ENCODE measurements around the gene PRPSAP1. TPM values are rescaled to one million over a fixed set of nuclear protein-coding genes. Genes with fewer than 3 reads are reported as not detected.
"Not testable (repeated sequence)": the region's sequence is repeated elsewhere in the genome, so short reads cannot be mapped to it uniquely, and the experiment has no call there.

Gene PRPSAP1
- total RNA-seq, 6 donors from 2014 or later: 37.3 to 172 (median 59.2) TPM

- no peak overlapping the region for H3K4me3 ChIP-seq
- H3K4me1 ChIP-seq: peaks cover 9 to 20% (median 17%) of the 10 kb centered on the region in 4 donors
- no peaks in the 10 kb centered on the region for H3K27me3 ChIP-seq
- WGBS, 2 donors: 71 to 81% methylated on average over 2 of the region's 2 CpGs
- TF ChIP-seq EP300 (IDR thresholded peaks at IDR 0.05) (no peak), CTCF (IDR thresholded peaks at IDR 0.05) (no peak), POLR2AphosphoS5 (IDR thresholded peaks at IDR 0.05) (no peak), POLR2A (IDR thresholded peaks at IDR 0.05) (no peak)
- H3K27ac ChIP-seq: no peak overlapping the region
- H3K9me3 ChIP-seq: no peaks in the 10 kb centered on the region
- ATAC-seq (ENCODE audit: low FRiP score in 2 of 2): no peak
- no peaks in the 10 kb centered on the region for H3K36me3 ChIP-seq
- no peak for DNase-seq
Observed at GRCh38 chr17:76360461-76360860, 6.7 kb upstream of the PRPSAP1 start.

GRCh38 chr17:76359776-76360175 lies 6.1 kb upstream of the PRPSAP1 start:
- not testable (repeated sequence) for H3K36me3 ChIP-seq; H3K27ac ChIP-seq; H3K4me3 ChIP-seq; H3K27me3 ChIP-seq; DNase-seq; H3K9me3 ChIP-seq; ATAC-seq (ENCODE audit: low FRiP score in 2 of 2)
- WGBS, 2 donors: 91 to 93% methylated on average over 6 of the region's 6 CpGs
- peaks cover 9 to 21% (median 18%) of the 10 kb centered on the region in 4 donors for H3K4me1 ChIP-seq

GRCh38 chr17:76359375-76359774 lies 5.7 kb upstream of the PRPSAP1 start:
- TF ChIP-seq POLR2A (IDR thresholded peaks at IDR 0.05) (no peak), EP300 (IDR thresholded peaks at IDR 0.05) (no peak), CTCF (IDR thresholded peaks at IDR 0.05) (no peak), POLR2AphosphoS5 (IDR thresholded peaks at IDR 0.05) (no peak)
- no peak for ATAC-seq (ENCODE audit: low FRiP score in 2 of 2)
- H3K27me3 ChIP-seq: no peaks in the 10 kb centered on the region
- no peak for DNase-seq
- no peak overlapping the region for H3K27ac ChIP-seq
- peaks cover 12 to 25% (median 22%) of the 10 kb centered on the region in 4 donors for H3K4me1 ChIP-seq
- no peak overlapping the region for H3K4me3 ChIP-seq
- H3K36me3 ChIP-seq: no peaks in the 10 kb centered on the region
- 90 to 91% methylated on average over 6 of the region's 6 CpGs for WGBS, 2 donors
- H3K9me3 ChIP-seq: no peaks in the 10 kb centered on the region

GRCh38 chr17:76357597-76358158 lies 4.0 kb upstream of the PRPSAP1 start:
- DNase-seq: no peak
- Histone ChIP-seq H3K27ac (no peak overlapping the region), H3K9me3 (no peaks in the 10 kb centered on the region), H3K4me1 (peaks cover 15 to 30% (median 24%) of the 10 kb centered on the region in 4 donors), H3K27me3 (no peaks in the 10 kb centered on the region), H3K4me3 (no peak overlapping the region), H3K36me3 (no peaks in the 10 kb centered on the region)
- TF ChIP-seq POLR2AphosphoS5 (IDR thresholded peaks at IDR 0.05) (no peak), EP300 (IDR thresholded peaks at IDR 0.05) (no peak), POLR2A (IDR thresholded peaks at IDR 0.05) (no peak), CTCF (IDR thresholded peaks at IDR 0.05) (no peak)
- WGBS, 2 donors: 58 to 89% methylated on average over 3 to 6 of the region's 6 CpGs
- ATAC-seq (ENCODE audit: low FRiP score in 2 of 2): no peak

GRCh38 chr17:76356803-76357456 lies 3.2 kb upstream of the PRPSAP1 start:
- TF ChIP-seq CTCF (IDR thresholded peaks at IDR 0.05): no peak
- TF ChIP-seq POLR2AphosphoS5 (IDR thresholded peaks at IDR 0.05): no peak
- no peak for TF ChIP-seq POLR2A (IDR thresholded peaks at IDR 0.05)
- TF ChIP-seq EP300 (IDR thresholded peaks at IDR 0.05): no peak
- Histone ChIP-seq H3K27me3 (no peaks in the 10 kb centered on the region), H3K27ac (no peak overlapping the region), H3K9me3 (no peaks in the 10 kb centered on the region), H3K4me3 (no peak overlapping the region), H3K4me1 (peaks cover 10 to 31% (median 19%) of the 10 kb centered on the region in 4 donors), H3K36me3 (no peaks in the 10 kb centered on the region)
- WGBS, 2 donors: 57 to 60% methylated on average over 12 of the region's 12 CpGs
- DNase-seq (no peak), ATAC-seq (ENCODE audit: low FRiP score in 2 of 2) (no peak)

Data from upper lobe of left lung (tissue), 6 donors.